Stimulated activated CD8-positive, alpha-beta memory T cell treated with anti-CD3 and anti-CD28 coated beads, Interleukin-12 subunit alpha, Interleukin-12 subunit beta, amount 100 ng/mL, for 24 hours (primary cell): ENCODE results near the gene APBA3.

ENCODE experiments used
- DNase-seq: peaks from one replicate; pipeline ENCODE4 v3.0.0-alpha.2; 2020; ENCODE audit errors: extremely low read depth

APBA3 gene

GRCh38 chr19:3788996-3789778 lies 27.7 kb upstream of the APBA3 start:
- DNase-seq: no peak

GRCh38 chr19:3785938-3786824 lies 24.7 kb upstream of the APBA3 start, which contains the start of gene MATK:
MATK (minus strand) TSS chr19:3786381; CDS start chr19:3785135, 1,246 bp downstream.
- DNase-seq: no peak

GRCh38 chr19:3785451-3785937 lies 24.0 kb upstream of the APBA3 start:
- DNase-seq: no peak

- DNase-seq: no peak
Measured at GRCh38 chr19:3784607-3785450, 23.3 kb upstream of the APBA3 start.

DNA sequence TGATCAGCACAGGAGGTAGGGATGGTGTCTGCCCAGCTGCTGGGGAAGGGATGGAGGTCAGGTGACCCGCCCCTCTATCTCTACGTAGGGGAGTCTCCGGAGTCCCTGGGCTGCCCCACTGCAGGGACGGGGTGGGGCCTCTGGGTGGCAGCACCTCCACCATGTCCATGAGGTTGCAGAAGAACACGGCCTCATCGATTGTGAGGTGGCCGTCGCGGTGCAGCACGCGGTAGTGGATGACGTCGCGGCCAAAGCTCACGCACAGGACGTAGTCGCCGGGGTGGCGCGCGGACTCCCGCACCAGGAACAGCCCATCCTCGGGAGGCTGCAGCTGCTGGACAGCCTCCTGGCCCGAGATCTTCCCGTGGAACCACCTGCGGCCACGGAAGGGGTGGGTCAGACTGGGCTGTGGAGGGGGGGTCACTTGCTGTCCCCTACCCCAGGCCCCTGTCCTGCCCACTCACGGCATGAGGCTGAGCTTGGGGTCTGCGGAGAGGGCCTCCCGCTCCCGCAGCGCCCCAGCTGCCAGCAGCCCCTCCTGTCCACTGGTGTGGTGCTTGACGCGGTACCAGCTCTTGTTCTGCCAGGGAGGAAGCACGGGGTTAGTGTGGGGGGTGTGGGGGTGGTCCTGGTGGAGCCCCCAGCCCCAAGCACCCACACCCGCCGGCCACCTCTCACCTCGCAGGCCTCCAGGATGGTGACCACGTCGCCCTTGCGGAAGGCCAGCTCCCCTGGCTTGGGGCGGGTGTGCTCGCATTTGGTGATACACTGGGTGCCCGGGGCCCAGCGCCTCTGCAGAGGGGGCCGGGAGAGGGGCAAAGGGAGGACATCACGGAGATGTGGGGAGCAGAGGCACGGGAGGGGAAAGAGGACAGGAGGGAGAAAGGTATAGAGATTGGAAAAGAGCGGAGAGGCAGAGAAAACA lies 22.4 kb upstream of the APBA3 start:
- DNase-seq: no peak

DNA sequence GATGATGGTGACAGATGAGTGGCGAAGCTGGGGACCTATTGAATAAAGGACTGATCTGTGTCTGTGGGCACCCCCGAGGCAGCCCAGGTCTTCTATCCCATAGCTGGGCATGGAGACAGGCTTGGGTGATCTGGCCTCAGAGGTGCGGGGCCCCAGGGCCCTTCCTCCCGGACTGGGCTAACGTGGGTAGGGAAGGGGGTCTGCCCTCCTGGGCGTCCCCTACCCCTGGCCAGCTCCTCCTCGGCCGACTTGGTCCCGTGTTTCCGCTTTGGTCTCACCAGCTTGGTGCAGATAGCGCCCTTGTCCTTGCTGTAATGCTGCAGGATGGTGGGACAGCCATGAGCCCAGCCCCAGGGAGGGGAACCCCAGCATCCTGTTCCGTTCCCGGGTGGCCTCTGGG lies 21.4 kb upstream of the APBA3 start:
- DNase-seq: no peak

- DNase-seq: no peak
Measured at GRCh38 chr19:3782330-3782729, 20.8 kb upstream of the APBA3 start.

DNA sequence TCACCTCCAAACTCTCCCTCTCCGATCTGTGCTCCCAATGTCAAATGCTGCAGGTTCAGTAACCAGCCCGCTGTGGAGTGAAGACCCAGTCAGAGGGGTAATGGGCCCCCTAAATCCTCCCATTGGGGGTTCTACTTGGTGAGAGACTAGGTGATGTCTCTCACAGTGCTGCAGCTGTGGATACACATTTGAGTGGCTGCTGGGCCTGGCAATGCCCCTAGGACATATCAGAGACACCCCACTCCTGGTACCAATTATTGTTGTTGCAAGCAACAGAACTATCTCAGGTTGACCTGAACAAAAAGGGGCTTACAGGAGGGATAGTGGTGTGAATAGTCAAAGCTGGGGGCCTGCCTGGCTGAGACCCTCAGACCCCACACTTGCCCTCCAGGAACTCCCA lies 20.1 kb upstream of the APBA3 start:
- no peak for DNase-seq

DNA sequence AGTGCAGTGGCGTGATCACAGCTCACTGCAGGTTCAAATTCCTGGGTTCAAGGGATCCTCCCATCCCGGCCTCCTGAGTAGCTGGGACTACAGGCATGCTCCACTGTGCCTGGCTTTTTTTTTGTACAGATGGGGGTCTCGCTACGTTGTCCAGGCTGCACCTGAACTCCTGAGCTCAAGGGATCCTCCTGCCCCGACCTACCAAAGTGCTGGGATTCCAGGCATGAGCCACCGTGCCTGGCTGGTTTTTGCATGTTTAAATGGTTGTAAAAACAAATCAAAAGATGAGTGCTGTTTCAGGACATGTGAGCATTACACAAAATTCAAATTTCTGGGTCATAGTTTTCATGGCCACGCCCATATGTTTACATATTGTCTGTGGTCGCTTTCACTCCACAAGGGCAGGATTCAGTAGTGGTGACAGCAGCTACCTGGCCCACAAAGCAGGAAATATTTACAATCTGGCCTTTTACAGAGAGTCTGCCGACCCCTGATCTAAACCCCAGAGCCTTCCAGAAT lies 19.4 kb upstream of the APBA3 start:
- no peak for DNase-seq

GRCh38 chr19:3778899-3779723 lies 17.6 kb upstream of the APBA3 start:
- no peak for DNase-seq

DNA sequence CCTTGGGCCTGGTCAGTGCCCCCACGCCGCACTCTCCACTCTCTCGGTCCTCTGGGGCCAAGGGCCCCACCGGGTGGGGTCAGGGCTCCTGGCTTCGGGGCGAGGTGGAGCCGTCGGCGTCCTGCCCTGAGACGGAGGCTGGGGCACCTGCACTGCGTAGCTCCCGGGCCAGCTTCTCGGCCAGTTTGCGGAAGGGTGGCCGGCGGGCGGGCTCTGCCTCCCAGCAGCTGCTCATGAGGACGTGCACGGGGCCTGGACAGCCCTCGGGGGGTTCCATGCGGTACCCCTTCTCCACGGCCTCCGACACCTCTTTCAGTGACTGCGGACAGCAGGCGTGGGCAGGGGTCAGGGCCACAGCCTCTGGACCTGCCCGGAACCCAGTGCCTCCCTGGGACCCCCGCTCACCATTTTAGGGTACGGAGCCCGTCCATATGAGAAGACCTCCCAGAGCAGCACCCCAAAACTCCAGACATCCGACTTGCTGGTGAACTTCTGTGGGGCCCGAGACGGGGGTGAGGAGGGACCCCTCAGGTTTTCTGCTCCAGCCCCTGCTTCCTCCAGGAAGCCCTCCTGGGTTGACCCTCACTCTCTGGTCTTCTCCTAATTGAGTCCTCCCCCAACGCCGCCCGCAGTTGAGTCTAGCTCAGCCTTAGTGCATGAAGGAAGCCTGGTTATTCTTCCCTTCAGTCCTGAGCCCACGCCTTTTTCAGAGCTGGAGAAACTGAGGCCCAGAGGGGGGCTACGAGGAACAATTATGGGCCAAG lies 16.8 kb upstream of the APBA3 start:
- no peak for DNase-seq

DNA sequence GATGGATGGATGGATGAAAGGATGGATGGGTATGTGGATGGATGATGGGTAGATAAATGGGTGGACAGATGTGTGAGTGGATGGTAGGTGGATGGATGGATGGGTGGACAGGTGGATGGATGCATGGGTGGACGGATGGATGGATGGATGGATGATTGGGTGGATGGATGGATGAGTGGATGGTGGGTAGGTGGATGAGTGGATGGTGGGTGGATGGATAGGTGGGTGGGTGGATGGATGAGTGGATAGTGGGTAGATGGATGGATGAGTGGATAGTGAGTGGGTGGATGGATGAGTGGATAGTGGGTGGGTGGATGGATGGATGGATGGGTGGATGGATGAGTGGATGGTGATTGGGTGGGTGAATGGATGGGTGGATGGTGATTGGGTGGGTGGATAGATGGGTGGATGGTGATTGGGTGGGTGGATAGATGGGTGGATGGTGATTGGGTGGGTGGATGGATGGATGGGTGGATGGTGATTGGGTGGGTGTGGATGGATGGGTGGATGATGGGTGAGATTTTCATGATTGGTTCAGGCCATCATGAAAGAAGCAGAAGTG lies 15.1 kb upstream of the APBA3 start:
- no peak for DNase-seq

GRCh38 chr19:3775831-3776230 lies 14.3 kb upstream of the APBA3 start:
- DNase-seq: no peak

DNA sequence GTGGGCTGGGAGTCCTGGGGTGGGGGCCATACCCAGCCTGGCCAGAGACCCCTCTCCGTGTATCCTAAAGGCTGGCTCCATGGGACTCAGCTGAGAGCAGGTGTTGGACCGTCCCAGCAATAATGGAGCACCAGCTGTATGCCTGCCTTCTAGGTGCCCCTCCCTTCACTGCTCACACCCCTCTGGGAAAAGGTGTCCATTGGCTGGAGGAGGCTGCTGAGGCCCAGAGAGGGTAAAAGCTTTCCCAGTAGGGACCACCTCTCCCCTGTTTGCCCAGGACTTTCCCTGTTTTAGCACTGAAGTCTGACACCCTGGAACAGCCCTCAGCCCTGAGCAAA lies 13.9 kb upstream of the APBA3 start:
- DNase-seq: no peak

DNA sequence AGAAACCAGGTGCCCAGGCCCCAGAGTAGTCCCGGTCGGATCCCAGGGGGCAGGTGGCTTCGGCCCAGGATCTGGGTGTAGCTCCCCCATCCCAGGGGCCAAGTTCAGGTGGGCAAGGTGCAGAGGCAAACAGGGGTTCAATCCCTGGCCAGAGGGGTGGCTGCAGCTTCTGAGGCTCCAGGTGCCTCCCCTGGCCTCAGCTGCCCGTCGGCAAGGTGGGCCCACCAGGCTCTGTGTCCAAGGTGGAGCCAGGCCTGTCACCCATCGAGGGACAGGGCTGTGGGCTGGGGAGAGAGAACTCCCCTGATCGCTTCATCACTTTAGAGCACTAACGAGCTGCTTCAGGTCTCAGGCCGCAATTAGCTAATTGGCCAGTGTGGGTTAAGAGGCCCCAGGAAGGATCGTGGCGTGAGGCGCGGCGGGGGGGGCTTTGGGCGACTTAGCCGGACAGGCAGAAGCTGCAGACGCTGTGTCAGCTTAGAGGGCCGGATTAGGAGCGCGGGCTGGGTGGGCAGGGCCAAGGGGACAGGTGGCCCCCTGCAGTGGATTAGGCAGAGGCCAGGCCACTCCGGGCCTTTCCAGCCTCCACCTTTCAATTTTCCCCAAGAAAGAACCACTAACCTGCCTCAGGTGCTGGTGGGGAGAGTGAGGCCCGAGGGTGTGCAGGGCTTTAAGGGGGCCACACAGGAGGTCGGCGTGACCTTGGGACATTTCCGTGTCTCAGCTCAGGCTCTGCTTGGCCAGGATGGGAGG lies 13.3 kb upstream of the APBA3 start:
- DNase-seq: no peak

GRCh38 chr19:3773814-3774515 lies 12.5 kb upstream of the APBA3 start:
- DNase-seq: no peak

GRCh38 chr19:3771906-3772455 lies 10.5 kb upstream of the APBA3 start, which contains the start of gene RAX2:
RAX2 (minus strand) TSS chr19:3772228; CDS start chr19:3771742, 486 bp downstream.
- DNase-seq: no peak
